Measurements from ENCODE around the gene GPR37.

GRCh38 chr7:124799448-124799847 lies 33.9 kb upstream of the GPR37 start:
- TF ChIP-seq CTCF (IDR thresholded peaks at IDR 0.05) (no peak), POLR2A (IDR thresholded peaks at IDR 0.05) (no peak)

Data from vagina (tissue), 2 donors.